Keratinocyte (primary cell): Measurements from ENCODE around the gene FEZF2. TPM values are rescaled to one million over a fixed set of nuclear protein-coding genes. Genes with fewer than 3 reads are reported as not detected.

Experiments used
- DNase-seq: peaks from one replicate; pipeline ENCODE4 v3.0.0-alpha.2; 2011; ENCODE audit warnings: low read depth, missing footprints, low spot score
- FAIRE-seq: peaks from 2 replicates; lab custom pipeline; 2011; peaks lifted over from hg19 to GRCh38; lab: Jason Lieb, UNC
- H2AFZ ChIP-seq: 2 replicates; pipeline ENCODE4 v1.6.0; 2012; ENCODE audit warnings: low read length, control low read depth, inconsistent platforms; ENCODE audit not compliant: control insufficient read depth
- H3K27ac ChIP-seq: 2 replicates; pipeline ENCODE4 v1.5.1; 2011; ENCODE audit warnings: low read length; ENCODE audit not compliant: control insufficient read depth, insufficient read depth
- H3K27me3 ChIP-seq: 3 replicates; pipeline ENCODE4 v1.6.0; 2011; ENCODE audit warnings: low read length; ENCODE audit not compliant: control insufficient read depth, insufficient read depth; ENCODE audit errors: extremely low read depth
- H3K36me3 ChIP-seq, 2 experiments: 2 replicates in 1 of 2; 3 replicates in 1 of 2; pipeline ENCODE4 v1.5.1; 2011; ENCODE audit warnings: low read length in 2 of 2, mild to moderate bottlenecking in 1 of 2; ENCODE audit not compliant: control insufficient read depth in 2 of 2, insufficient read depth in 2 of 2; ENCODE audit errors: extremely low read depth in 1 of 2
- H3K4me1 ChIP-seq: 3 replicates; pipeline ENCODE4 v1.5.1; 2011; ENCODE audit warnings: low read length; ENCODE audit not compliant: control insufficient read depth, insufficient read depth; ENCODE audit errors: extremely low read depth
- H3K4me2 ChIP-seq: 3 replicates; pipeline ENCODE4 v1.6.0; 2011; ENCODE audit warnings: low read depth, low read length; ENCODE audit not compliant: control insufficient read depth, insufficient read depth; ENCODE audit errors: extremely low read depth
- H3K4me3 ChIP-seq, 3 experiments: fragments of 200-600 bp in 1 of 3; sonication (generic) in 1 of 3; 2 replicates in 2 of 3; 3 replicates in 1 of 3; pipeline ENCODE4 v1.5.1; 2011 to 2016; ENCODE audit warnings: low read length in 3 of 3, mild to moderate bottlenecking in 3 of 3, control low read depth in 2 of 3, inconsistent platforms in 1 of 3, low read depth in 1 of 3, mixed read lengths in 1 of 3, mixed run types in 1 of 3, moderate library complexity in 1 of 3; ENCODE audit not compliant: control insufficient read depth in 2 of 3, insufficient read depth in 2 of 3; ENCODE audit errors: extremely low read depth in 1 of 3
- H3K79me2 ChIP-seq: 2 replicates; pipeline ENCODE4 v1.6.0; 2012; ENCODE audit warnings: low read length; ENCODE audit not compliant: control insufficient read depth, insufficient read depth
- H3K9ac ChIP-seq: 3 replicates; pipeline ENCODE4 v1.6.0; 2011; ENCODE audit warnings: low read length; ENCODE audit not compliant: control insufficient read depth, insufficient read depth; ENCODE audit errors: extremely low read depth
- H3K9me1 ChIP-seq: 3 replicates; pipeline ENCODE4 v1.6.0; 2011; ENCODE audit warnings: low read length; ENCODE audit not compliant: control insufficient read depth, insufficient read depth; ENCODE audit errors: extremely low read depth
- H3K9me3 ChIP-seq: 2 replicates; pipeline ENCODE4 v1.5.1; 2012; ENCODE audit warnings: low read depth, low read length; ENCODE audit not compliant: control insufficient read depth
- H4K20me1 ChIP-seq: 3 replicates; pipeline ENCODE4 v1.6.0; 2011; ENCODE audit warnings: low read length; ENCODE audit not compliant: control insufficient read depth, insufficient read depth; ENCODE audit errors: extremely low read depth
- CTCF ChIP-seq, 3 experiments: IDR thresholded peaks in 1 of 3; conservative IDR thresholded peaks in 1 of 3; optimal IDR thresholded peaks in 1 of 3; 2 replicates in 2 of 3; 3 replicates in 1 of 3; pipeline versions ENCODE3 to v1.5.1; 2011; ENCODE audit warnings: low read length in 3 of 3, mild to moderate bottlenecking in 3 of 3, moderate library complexity in 2 of 3, control low read depth in 1 of 3, inconsistent platforms in 1 of 3; ENCODE audit not compliant: insufficient read depth in 2 of 3; ENCODE audit errors: extremely low read depth in 1 of 3
- EZH2 ChIP-seq: IDR thresholded peaks from one replicate; pipeline ENCODE4 v1.6.1; 2012; ENCODE audit warnings: inconsistent platforms, mild to moderate bottlenecking, low read length, moderate library complexity
- dilution Hi-C: fragments of 300-500 bp; cut with MboI; formaldehyde crosslinking; loops from one replicate; pipeline ENCODE4 v1.7.0; 2020; ENCODE audit warnings: low sequenced_read_pairs; ENCODE audit not compliant: extremely low pct_ligation_motif_present
- polyA plus RNA-seq, 5 experiments: library from polyadenylated mRNA; depleted of rRNA in 3 of 5; stranded (reverse) in 3 of 5; stranded (forward) in 1 of 5; unstranded in 1 of 5; fragments of >200 nt; gene quantifications; 1 replicate in 1 of 5; 2 replicates in 3 of 5; 3 replicates in 1 of 5; pipeline versions ENCODE4 v1.2.1 to v1.2.3, GENCODE V29; 2011 to 2012; ENCODE audit warnings: missing spikeins in 2 of 5, low read depth in 1 of 5, low replicate concordance in 1 of 5

The FEZF2 gene
- polyA plus RNA-seq, 1 donor (not counting 4 experiments of a cell fraction or from before 2014, with no cell fraction given) = not detected

- no peaks in the 10 kb centered on the region for H4K20me1 ChIP-seq
- H3K4me2 ChIP-seq = no peak overlapping the region
- H3K27me3 ChIP-seq = peaks cover 8% of the 10 kb centered on the region
- no peaks in the 10 kb centered on the region for H3K36me3 ChIP-seq
- no peak overlapping the region for H3K9ac ChIP-seq
- no peaks in the 10 kb centered on the region for H3K4me1 ChIP-seq
- TF ChIP-seq EZH2 (no peak), CTCF (optimal IDR thresholded peaks at IDR 0.05 in 1 of 3, IDR thresholded peaks at IDR 0.05 in 1 of 3, conservative IDR thresholded peaks at IDR 0.05 in 1 of 3; ENCODE audit: extremely low read depth in 1 of 3, insufficient read depth in 2 of 3, low read length in 3 of 3) (no peak)
- FAIRE-seq (no peak), DNase-seq (no peak)
- dilution Hi-C loops = no loop called here
- no peaks in the 10 kb centered on the region for H3K9me3 ChIP-seq
- H3K79me2 ChIP-seq = no peaks in the 10 kb centered on the region
- H3K4me3 ChIP-seq = no peak overlapping the region
- no peak overlapping the region for H2AFZ ChIP-seq
- H3K9me1 ChIP-seq = no peaks in the 10 kb centered on the region
- H3K27ac ChIP-seq = no peak overlapping the region
Observed at GRCh38 chr3:62406945-62407344, 33.6 kb upstream of the FEZF2 start.

- Histone ChIP-seq H2AFZ (no peak overlapping the region), H3K79me2 (no peaks in the 10 kb centered on the region), H3K4me2 (no peak overlapping the region), H3K27me3 (peaks cover 3% of the 10 kb centered on the region), H3K9me3 (no peaks in the 10 kb centered on the region), H3K27ac (no peak overlapping the region), H4K20me1 (no peaks in the 10 kb centered on the region), H3K4me3 (no peak overlapping the region), H3K9ac (no peak overlapping the region), H3K36me3 (no peaks in the 10 kb centered on the region), H3K4me1 (no peaks in the 10 kb centered on the region), H3K9me1 (no peaks in the 10 kb centered on the region)
- FAIRE-seq (no peak), DNase-seq (no peak)
- dilution Hi-C loops = no loop called here
- no peak for TF ChIP-seq CTCF (optimal IDR thresholded peaks at IDR 0.05 in 1 of 3, IDR thresholded peaks at IDR 0.05 in 1 of 3, conservative IDR thresholded peaks at IDR 0.05 in 1 of 3; ENCODE audit: extremely low read depth in 1 of 3, insufficient read depth in 2 of 3, low read length in 3 of 3)
- TF ChIP-seq EZH2 = no peak
Observed at GRCh38 chr3:62405566-62405965, 32.2 kb upstream of the FEZF2 start.
